Loucy (cell line): ENCODE measurements around the gene STN1.

Experiments used
- H2AFZ ChIP-seq: fragments of 200-600 bp; sonication (generic); 2 replicates; pipeline ENCODE4 v1.6.0; 2016; ENCODE audit warnings: antibody characterized with exemption, mild to moderate bottlenecking, low read length, moderate library complexity
- H3F3A ChIP-seq: fragments of 200-600 bp; 2 replicates; pipeline ENCODE4 v1.6.0; 2016; ENCODE audit warnings: antibody characterized with exemption, low read depth, mild to moderate bottlenecking
- H3K27me3 ChIP-seq: fragments of 200-600 bp; sonication (generic); 2 replicates; pipeline ENCODE4 v1.6.1; 2014; ENCODE audit warnings: low read length, mild to moderate bottlenecking; ENCODE audit not compliant: insufficient read depth, poor library complexity, severe bottlenecking
- H3K36me3 ChIP-seq: fragments of 200-600 bp; sonication (generic); 2 replicates; pipeline ENCODE4 v1.6.1; 2016; ENCODE audit warnings: low read length; ENCODE audit not compliant: insufficient read depth
- H3K4me1 ChIP-seq: fragments of 200-600 bp; sonication (generic); 2 replicates; pipeline ENCODE4 v1.5.1; 2014; ENCODE audit warnings: low read length, mild to moderate bottlenecking; ENCODE audit not compliant: insufficient read depth, poor library complexity, severe bottlenecking
- H3K4me2 ChIP-seq: fragments of 200-600 bp; sonication (generic); 2 replicates; pipeline ENCODE4 v1.6.0; 2014; ENCODE audit warnings: antibody characterized with exemption, low read length, low read depth, mild to moderate bottlenecking; ENCODE audit not compliant: poor library complexity, severe bottlenecking
- H3K4me3 ChIP-seq: fragments of 200-600 bp; sonication (generic); 2 replicates; pipeline ENCODE4 v1.5.1; 2014; ENCODE audit warnings: low read length, mild to moderate bottlenecking, mixed read lengths; ENCODE audit not compliant: poor library complexity, severe bottlenecking
- H3K79me2 ChIP-seq: fragments of 200-600 bp; sonication (generic); 2 replicates; pipeline ENCODE4 v1.6.1; 2014; ENCODE audit warnings: low read length; ENCODE audit not compliant: insufficient read depth
- H3K9ac ChIP-seq: fragments of 200-600 bp; sonication (generic); 2 replicates; pipeline ENCODE4 v1.6.0; 2014; ENCODE audit warnings: mild to moderate bottlenecking, low read depth, low read length, moderate library complexity; ENCODE audit not compliant: poor library complexity, severe bottlenecking
- H3K9me2 ChIP-seq: fragments of 200-600 bp; sonication (generic); replicated peaks from 2 replicates; pipeline ENCODE4 v1.6.1; 2016; ENCODE audit warnings: low read depth, low read length, mixed read lengths
- H3K9me3 ChIP-seq: fragments of 200-600 bp; sonication (generic); 2 replicates; pipeline ENCODE4 v1.6.1; 2014; ENCODE audit warnings: mild to moderate bottlenecking, antibody characterized with exemption, low read length, low read depth; ENCODE audit not compliant: insufficient read depth
- H4K20me1 ChIP-seq: fragments of 200-600 bp; sonication (generic); 2 replicates; pipeline ENCODE4 v1.6.0; 2014; ENCODE audit warnings: antibody characterized with exemption, low read length, mild to moderate bottlenecking; ENCODE audit not compliant: insufficient read depth, poor library complexity, severe bottlenecking
- CTCF ChIP-seq: fragments of 200-600 bp; sonication (generic); conservative IDR thresholded peaks from 2 replicates; pipeline ENCODE4 v1.5.1; 2014; ENCODE audit warnings: mild to moderate bottlenecking, antibody characterized with exemption, low read length
- EZH2phosphoT487 ChIP-seq: fragments of 200-600 bp; IDR thresholded peaks from 2 replicates; pipeline ENCODE4 v1.6.1; 2018; ENCODE audit warnings: antibody characterized with exemption, mild to moderate bottlenecking, moderate library complexity, borderline replicate concordance

The STN1 gene

GRCh38 chr10:103892181-103892580, 25.8 kb downstream of the STN1 start:
- TF ChIP-seq EZH2phosphoT487 (no peak), CTCF (no peak)
- no peaks in the 10 kb centered on the region for H3K27me3 ChIP-seq
- no peak overlapping the region for H3K4me2 ChIP-seq
- no peaks in the 10 kb centered on the region for H3K9me3 ChIP-seq
- H3K36me3 ChIP-seq: peaks cover 53% of the 10 kb centered on the region; the same call in 1 of the 2 replicates
- peaks cover 3% of the 10 kb centered on the region for H3K4me1 ChIP-seq
- no peak overlapping the region for H3K9ac ChIP-seq
- no peaks in the 10 kb centered on the region for H4K20me1 ChIP-seq
- no peaks in the 10 kb centered on the region for H3F3A ChIP-seq
- H3K9me2 ChIP-seq: no peaks in the 10 kb centered on the region
- H2AFZ ChIP-seq: no peak overlapping the region
- H3K79me2 ChIP-seq: no peaks in the 10 kb centered on the region
- no peak overlapping the region for H3K4me3 ChIP-seq

- H3F3A ChIP-seq: no peaks in the 10 kb centered on the region
- no peaks in the 10 kb centered on the region for H3K9me2 ChIP-seq
- no peaks in the 10 kb centered on the region for H3K27me3 ChIP-seq
- H3K36me3 ChIP-seq: peaks cover 46% of the 10 kb centered on the region; the same call in 1 of the 2 replicates
- H3K4me3 ChIP-seq: no peak overlapping the region
- peaks cover 3% of the 10 kb centered on the region for H3K4me1 ChIP-seq
- no peaks in the 10 kb centered on the region for H3K79me2 ChIP-seq
- no peaks in the 10 kb centered on the region for H4K20me1 ChIP-seq
- no peaks in the 10 kb centered on the region for H3K9me3 ChIP-seq
- H3K4me2 ChIP-seq: no peak overlapping the region
- no peak overlapping the region for H3K9ac ChIP-seq
- H2AFZ ChIP-seq: no peak overlapping the region
- TF ChIP-seq CTCF: no peak
- TF ChIP-seq EZH2phosphoT487: no peak
These were observed 27.3 kb downstream of the STN1 start for GRCh38 chr10:103890688-103891087.

GRCh38 chr10:103890194-103890658, 27.8 kb downstream of the STN1 start:
- H3K4me1 ChIP-seq: peaks cover 3% of the 10 kb centered on the region
- H3K79me2 ChIP-seq: no peaks in the 10 kb centered on the region
- no peak overlapping the region for H3K9ac ChIP-seq
- H3K9me2 ChIP-seq: no peaks in the 10 kb centered on the region
- no peaks in the 10 kb centered on the region for H3F3A ChIP-seq
- no peaks in the 10 kb centered on the region for H4K20me1 ChIP-seq
- H3K4me3 ChIP-seq: no peak overlapping the region
- no peak overlapping the region for H3K4me2 ChIP-seq
- TF ChIP-seq CTCF: no peak
- no peak for TF ChIP-seq EZH2phosphoT487
- H2AFZ ChIP-seq: no peak overlapping the region
- no peaks in the 10 kb centered on the region for H3K9me3 ChIP-seq
- H3K36me3 ChIP-seq: peaks cover 43% of the 10 kb centered on the region; the same call in 1 of the 2 replicates
- no peaks in the 10 kb centered on the region for H3K27me3 ChIP-seq
